Measurements from ENCODE around the gene PHACTR3.

PHACTR3 gene

DNA sequence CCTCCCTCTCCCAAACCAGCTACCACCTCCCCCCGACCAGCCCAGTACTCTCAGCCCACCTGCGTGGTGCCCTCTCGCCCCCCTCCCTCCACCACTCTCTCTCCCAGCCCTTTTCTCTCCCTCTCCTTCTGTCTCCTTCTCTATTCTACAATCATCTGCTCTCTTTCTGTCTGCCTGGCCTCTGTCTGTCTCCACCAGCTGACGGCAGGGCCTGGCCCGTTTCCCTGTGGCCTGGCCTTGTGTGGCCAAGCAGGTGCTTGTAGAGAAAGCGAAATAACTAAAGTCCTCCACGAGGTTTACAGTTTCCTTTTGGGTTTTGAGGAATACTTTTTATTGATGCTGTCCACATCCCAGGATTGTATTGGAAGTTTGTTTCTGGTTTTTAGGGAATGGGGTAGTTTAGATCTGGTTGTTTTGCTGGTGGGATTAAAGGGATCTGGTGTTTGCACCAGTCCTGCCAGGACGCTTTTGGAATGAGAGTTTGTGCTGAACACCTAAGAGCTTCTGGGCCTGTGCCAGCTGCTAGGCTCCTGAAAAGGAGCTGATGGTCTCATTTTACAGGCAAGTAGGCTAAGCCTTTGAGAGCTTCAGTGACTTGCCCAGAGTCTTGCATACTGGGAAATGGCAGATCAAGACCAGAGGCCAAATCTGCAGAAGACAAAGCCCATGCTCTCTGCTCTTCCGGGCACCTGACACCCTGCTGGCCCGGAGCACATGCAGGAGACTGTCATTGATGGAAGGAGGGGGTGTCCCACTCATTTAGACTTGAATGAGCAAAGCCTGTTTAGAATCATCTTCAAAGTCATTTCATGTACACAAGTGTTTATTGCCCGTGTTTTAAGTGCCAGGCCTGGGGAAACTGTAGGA, 167.4 kb downstream of the PHACTR3 start:
- no peaks in the 10 kb centered on the region for H3K4me1 ChIP-seq (ENCODE audit: control insufficient read depth, insufficient read depth, low read length, unreplicated experiment)
- H3K27ac ChIP-seq (ENCODE audit: low read depth, low read length) = no peak overlapping the region
- no peaks in the 10 kb centered on the region for H3K36me3 ChIP-seq (ENCODE audit: insufficient read depth, low read length)
- H3K27me3 ChIP-seq (ENCODE audit: insufficient read depth, low read length) = peaks cover 9% of the 10 kb centered on the region
- no peak overlapping the region for H2AFZ ChIP-seq (ENCODE audit: low read length, unreplicated experiment)
- H3K4me3 ChIP-seq (ENCODE audit: low read depth, low read length) = no peak overlapping the region
- H3K79me2 ChIP-seq (ENCODE audit: control insufficient read depth, insufficient read depth, low read length, unreplicated experiment) = no peaks in the 10 kb centered on the region

DNA sequence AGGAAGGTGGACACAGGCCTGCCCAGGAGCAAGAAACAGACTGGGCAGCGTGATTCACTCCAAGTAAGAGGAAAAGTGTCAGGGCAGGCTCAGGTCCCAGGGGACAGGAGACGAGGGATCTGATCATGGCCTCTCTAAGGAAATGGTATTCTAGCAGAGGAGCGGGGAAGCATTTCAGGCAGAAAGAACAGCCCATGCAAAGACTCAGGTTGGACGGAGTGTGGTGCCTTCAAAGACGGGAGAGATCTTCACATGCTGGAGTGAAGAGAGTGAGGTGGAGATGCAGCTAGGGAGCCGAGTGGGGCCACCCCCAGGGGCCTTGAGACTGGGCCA, 168.0 kb downstream of the PHACTR3 start:
- no peak overlapping the region for H3K4me3 ChIP-seq (ENCODE audit: low read depth, low read length)
- no peaks in the 10 kb centered on the region for H3K79me2 ChIP-seq (ENCODE audit: control insufficient read depth, insufficient read depth, low read length, unreplicated experiment)
- H3K27me3 ChIP-seq (ENCODE audit: insufficient read depth, low read length) = peaks cover 15% of the 10 kb centered on the region
- no peak overlapping the region for H3K27ac ChIP-seq (ENCODE audit: low read depth, low read length)
- no peak overlapping the region for H2AFZ ChIP-seq (ENCODE audit: low read length, unreplicated experiment)
- no peaks in the 10 kb centered on the region for H3K36me3 ChIP-seq (ENCODE audit: insufficient read depth, low read length)
- H3K4me1 ChIP-seq (ENCODE audit: control insufficient read depth, insufficient read depth, low read length, unreplicated experiment) = no peaks in the 10 kb centered on the region

DNA sequence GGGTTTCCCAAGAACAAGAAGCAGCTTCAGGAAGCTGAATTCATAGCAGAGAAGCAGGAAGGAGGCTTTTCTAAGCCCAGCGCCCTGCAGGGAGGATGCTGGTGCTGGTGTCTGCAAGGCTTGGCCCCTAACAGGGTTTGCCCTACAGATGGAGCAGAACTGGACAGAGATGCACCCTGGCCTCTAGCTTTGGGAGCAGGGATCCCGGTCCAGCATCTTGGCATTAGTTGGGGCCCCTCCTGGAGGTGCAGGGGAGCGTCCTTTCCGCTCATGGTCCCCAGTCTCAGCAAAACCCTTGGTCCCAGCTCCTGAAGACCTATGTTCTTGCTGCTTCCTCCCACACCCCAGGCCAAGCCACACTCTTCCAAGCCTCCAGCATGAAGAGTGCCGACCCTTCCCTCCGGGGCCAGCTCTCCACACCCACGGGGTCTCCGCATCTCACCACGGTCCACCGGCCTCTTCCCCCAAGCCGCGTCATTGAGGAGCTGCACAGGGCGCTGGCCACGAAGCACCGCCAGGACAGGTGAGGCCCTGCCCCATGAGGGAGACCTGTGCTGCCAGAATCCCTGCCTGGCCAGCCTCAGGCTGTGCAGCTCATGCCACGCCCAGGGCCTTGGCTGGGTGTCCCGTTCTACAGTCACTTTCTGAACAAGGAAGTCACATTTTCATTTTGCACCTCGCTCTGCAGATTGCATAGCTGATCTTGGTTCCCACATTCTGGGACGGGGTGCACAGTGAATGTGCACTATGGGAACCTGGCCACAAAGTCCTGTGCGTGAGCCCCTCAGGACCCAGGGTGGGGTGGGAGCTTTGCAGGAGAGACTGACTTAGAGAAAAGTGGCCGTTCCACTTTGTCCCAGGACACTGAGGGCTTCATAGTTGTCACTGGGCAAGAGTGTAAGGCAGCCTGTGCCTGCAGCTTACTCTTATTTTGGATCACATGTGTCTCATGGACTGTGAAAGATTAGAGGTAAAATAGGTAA, 168.9 kb downstream of the PHACTR3 start:
- Histone ChIP-seq H3K4me3 (ENCODE audit: low read depth, low read length) (no peak overlapping the region), H3K79me2 (ENCODE audit: control insufficient read depth, insufficient read depth, low read length, unreplicated experiment) (no peaks in the 10 kb centered on the region), H3K27me3 (ENCODE audit: insufficient read depth, low read length) (peaks cover 18% of the 10 kb centered on the region), H2AFZ (ENCODE audit: low read length, unreplicated experiment) (no peak overlapping the region), H3K36me3 (ENCODE audit: insufficient read depth, low read length) (no peaks in the 10 kb centered on the region), H3K4me1 (ENCODE audit: control insufficient read depth, insufficient read depth, low read length, unreplicated experiment) (no peaks in the 10 kb centered on the region), H3K27ac (ENCODE audit: low read depth, low read length) (no peak overlapping the region)

DNA sequence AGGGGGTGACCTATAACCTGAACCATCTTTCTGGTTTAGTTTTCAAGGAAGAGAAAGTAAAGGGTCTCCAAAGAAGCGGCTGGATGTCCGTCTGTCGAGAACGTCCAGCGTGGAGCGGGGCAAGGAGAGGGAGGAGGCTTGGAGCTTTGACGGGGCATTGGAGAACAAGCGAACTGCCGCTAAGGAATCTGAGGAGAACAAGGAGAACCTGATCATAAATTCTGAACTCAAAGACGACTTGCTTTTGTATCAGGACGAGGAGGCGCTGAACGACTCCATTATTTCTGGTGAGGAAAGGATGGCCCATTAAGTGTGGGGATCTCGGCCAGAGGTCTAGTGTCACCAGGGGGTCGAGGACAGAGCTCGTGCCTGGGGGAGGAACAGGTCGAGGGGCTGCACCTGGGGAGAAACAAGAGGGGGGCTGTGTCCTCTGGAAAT, 169.9 kb downstream of the PHACTR3 start:
- peaks cover 18% of the 10 kb centered on the region for H3K27me3 ChIP-seq (ENCODE audit: insufficient read depth, low read length)
- H2AFZ ChIP-seq (ENCODE audit: low read length, unreplicated experiment) = no peak overlapping the region
- H3K79me2 ChIP-seq (ENCODE audit: control insufficient read depth, insufficient read depth, low read length, unreplicated experiment) = no peaks in the 10 kb centered on the region
- H3K27ac ChIP-seq (ENCODE audit: low read depth, low read length) = no peak overlapping the region
- no peak overlapping the region for H3K4me3 ChIP-seq (ENCODE audit: low read depth, low read length)
- H3K36me3 ChIP-seq (ENCODE audit: insufficient read depth, low read length) = no peaks in the 10 kb centered on the region
- H3K4me1 ChIP-seq (ENCODE audit: control insufficient read depth, insufficient read depth, low read length, unreplicated experiment) = no peaks in the 10 kb centered on the region

DNA sequence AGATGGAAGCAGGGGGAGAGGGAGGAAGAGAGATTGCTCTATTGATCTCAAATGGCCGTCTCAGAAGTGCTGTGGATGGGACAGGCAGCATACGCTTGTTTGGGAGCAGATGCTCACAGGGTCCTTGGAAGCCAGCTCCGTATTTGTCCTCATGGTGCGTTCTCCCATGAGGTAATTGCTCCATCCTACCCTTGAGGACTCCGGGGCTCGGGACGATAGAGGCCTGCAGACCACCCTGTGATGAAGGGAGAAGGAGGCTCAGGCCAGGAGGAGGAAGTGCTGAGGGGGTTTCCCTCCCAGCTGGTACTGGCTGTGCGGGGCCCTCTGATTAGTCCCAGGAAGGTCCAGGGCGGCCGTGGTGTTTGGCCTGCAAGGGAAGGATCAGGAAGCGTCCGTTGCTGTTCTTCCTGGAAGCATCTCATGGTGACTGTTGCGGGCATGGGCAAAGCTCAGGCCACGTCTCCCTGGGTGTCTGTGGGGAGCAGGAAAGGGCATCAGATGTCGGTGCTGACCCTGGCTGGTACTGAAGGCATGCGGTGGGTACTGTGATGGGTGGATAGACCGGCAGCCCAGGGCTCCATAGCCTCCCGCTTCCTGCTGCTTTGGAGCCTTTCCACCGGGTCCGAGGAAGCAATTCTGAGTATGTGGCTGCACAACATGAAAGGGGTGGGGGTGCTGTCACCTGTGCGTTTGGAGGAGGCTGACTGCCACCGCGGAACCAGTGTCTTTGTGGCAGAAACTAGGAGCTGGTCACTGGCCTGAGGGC, 170.8 kb downstream of the PHACTR3 start:
- Histone ChIP-seq H3K79me2 (ENCODE audit: control insufficient read depth, insufficient read depth, low read length, unreplicated experiment) (no peaks in the 10 kb centered on the region), H3K27ac (ENCODE audit: low read depth, low read length) (no peak overlapping the region), H2AFZ (ENCODE audit: low read length, unreplicated experiment) (no peak overlapping the region), H3K27me3 (ENCODE audit: insufficient read depth, low read length) (peaks cover 18% of the 10 kb centered on the region), H3K4me1 (ENCODE audit: control insufficient read depth, insufficient read depth, low read length, unreplicated experiment) (no peaks in the 10 kb centered on the region), H3K36me3 (ENCODE audit: insufficient read depth, low read length) (no peaks in the 10 kb centered on the region), H3K4me3 (ENCODE audit: low read depth, low read length) (no peak overlapping the region)

DNA sequence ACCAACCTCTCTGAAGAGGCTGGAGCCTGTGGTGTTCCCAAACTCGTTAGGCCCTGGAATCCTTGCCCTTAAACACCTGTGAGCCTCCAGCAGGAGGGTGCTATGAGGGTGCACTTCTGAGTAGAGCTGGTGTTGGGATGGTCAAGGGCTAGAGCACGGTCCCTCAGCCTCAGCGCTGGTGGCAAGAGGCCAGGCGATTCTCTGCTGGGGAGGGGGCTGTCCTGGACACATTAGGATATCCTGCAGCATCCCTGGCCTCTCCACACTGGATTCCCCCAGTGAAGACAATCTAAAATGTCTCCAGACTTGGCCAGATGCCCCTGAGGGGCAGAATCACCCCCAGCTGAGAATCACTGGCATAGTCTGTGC, 171.3 kb downstream of the PHACTR3 start:
- no peak overlapping the region for H3K4me3 ChIP-seq (ENCODE audit: low read depth, low read length)
- H3K79me2 ChIP-seq (ENCODE audit: control insufficient read depth, insufficient read depth, low read length, unreplicated experiment) = no peaks in the 10 kb centered on the region
- H2AFZ ChIP-seq (ENCODE audit: low read length, unreplicated experiment) = no peak overlapping the region
- H3K27me3 ChIP-seq (ENCODE audit: insufficient read depth, low read length) = peaks cover 18% of the 10 kb centered on the region
- H3K36me3 ChIP-seq (ENCODE audit: insufficient read depth, low read length) = no peaks in the 10 kb centered on the region
- H3K4me1 ChIP-seq (ENCODE audit: control insufficient read depth, insufficient read depth, low read length, unreplicated experiment) = no peaks in the 10 kb centered on the region
- no peak overlapping the region for H3K27ac ChIP-seq (ENCODE audit: low read depth, low read length)

DNA sequence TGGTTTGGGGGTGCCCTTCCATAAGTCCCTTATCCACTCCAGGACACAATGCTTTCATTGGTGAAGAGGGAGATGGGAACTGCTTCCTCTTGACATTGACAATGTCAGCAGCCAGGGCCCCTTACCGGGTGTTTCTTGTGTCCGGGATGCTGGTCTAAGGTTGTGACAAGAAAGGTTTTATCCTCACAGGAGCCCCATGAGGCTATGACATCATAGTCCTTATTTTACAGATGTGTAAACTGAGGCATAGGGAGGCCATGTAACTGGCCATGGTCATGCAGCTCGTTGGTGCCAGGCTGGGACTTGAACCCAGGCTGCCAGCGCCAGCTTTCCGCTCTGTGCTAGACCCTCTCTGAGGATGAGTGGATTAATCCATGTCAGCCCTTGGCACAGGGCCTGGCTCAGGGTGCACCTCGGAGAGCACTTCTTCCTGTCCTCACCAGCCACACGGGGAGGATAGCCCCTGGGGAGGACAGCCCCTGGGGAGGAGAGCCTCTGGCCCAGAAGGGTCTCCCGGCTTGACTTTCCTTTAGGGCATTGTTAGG, 171.8 kb downstream of the PHACTR3 start:
- Histone ChIP-seq H3K79me2 (ENCODE audit: control insufficient read depth, insufficient read depth, low read length, unreplicated experiment) (no peaks in the 10 kb centered on the region), H3K36me3 (ENCODE audit: insufficient read depth, low read length) (no peaks in the 10 kb centered on the region)

DNA sequence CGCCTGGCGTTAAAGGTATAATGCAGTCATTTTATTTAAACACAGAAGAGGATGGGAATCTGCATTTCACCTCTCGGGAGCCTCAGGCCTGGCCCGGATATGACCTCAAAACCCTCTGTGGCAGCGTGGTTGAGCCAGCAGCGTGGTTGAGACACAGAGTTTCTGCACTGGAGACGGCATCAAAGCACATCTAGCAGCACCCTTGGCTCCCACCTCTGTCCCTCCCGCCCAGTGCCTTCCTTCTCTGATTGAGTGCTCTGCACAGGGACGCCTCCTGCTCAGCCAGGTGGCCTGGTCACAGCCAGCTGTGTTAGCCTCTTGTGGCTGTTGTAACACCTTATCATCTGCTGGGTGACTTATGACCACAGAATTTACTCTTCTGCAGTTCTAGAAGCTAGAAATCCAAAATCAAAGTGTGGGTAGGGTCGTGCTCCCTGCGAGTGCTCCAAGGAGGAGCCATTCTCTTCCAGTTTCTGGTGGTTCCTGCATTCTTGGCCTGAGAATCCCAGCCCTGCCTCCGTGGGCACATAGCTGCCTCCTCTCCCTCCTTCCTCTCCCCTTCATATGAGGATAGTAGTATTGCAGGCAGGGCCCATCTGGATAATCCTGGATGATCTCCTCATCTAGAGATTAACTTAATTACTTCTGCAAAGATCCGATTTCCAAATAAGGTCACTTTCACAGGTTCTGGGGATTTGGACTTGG, 172.4 kb downstream of the PHACTR3 start:
- Histone ChIP-seq H3K79me2 (ENCODE audit: control insufficient read depth, insufficient read depth, low read length, unreplicated experiment) (no peaks in the 10 kb centered on the region), H3K4me3 (ENCODE audit: low read depth, low read length) (no peak overlapping the region), H2AFZ (ENCODE audit: low read length, unreplicated experiment) (no peak overlapping the region), H3K36me3 (ENCODE audit: insufficient read depth, low read length) (no peaks in the 10 kb centered on the region), H3K27me3 (ENCODE audit: insufficient read depth, low read length) (peaks cover 18% of the 10 kb centered on the region), H3K4me1 (ENCODE audit: control insufficient read depth, insufficient read depth, low read length, unreplicated experiment) (no peaks in the 10 kb centered on the region), H3K27ac (ENCODE audit: low read depth, low read length) (no peak overlapping the region)

More for the DNA sequence above, 171.8 kb downstream of the PHACTR3 start:
- Histone ChIP-seq H3K27me3 (ENCODE audit: insufficient read depth, low read length) (peaks cover 18% of the 10 kb centered on the region), H3K4me3 (ENCODE audit: low read depth, low read length) (no peak overlapping the region), H3K27ac (ENCODE audit: low read depth, low read length) (no peak overlapping the region), H3K4me1 (ENCODE audit: control insufficient read depth, insufficient read depth, low read length, unreplicated experiment) (no peaks in the 10 kb centered on the region), H2AFZ (ENCODE audit: low read length, unreplicated experiment) (no peak overlapping the region)

DNA sequence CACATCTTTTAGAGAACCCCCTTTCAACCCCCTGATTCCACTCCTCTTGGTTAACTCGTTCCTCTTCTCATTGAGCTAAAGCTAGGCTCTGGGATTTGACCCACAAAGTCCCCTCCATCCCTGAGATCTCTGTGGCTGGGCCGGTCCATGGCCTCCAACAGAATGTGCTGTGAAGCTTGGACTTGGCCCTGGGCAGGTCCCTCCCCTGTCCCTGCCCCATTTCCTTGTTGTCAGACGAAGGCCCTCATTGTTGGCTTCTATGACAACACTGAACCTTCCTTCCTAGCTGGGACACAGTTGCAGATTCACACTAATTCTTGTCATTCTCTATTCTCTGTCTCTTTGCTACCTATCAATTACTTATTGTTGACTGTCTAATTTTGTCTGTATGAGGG, 173.0 kb downstream of the PHACTR3 start:
- no peak overlapping the region for H3K27ac ChIP-seq (ENCODE audit: low read depth, low read length)
- no peaks in the 10 kb centered on the region for H3K79me2 ChIP-seq (ENCODE audit: control insufficient read depth, insufficient read depth, low read length, unreplicated experiment)
- peaks cover 18% of the 10 kb centered on the region for H3K27me3 ChIP-seq (ENCODE audit: insufficient read depth, low read length)
- H3K36me3 ChIP-seq (ENCODE audit: insufficient read depth, low read length) = no peaks in the 10 kb centered on the region
- H3K4me3 ChIP-seq (ENCODE audit: low read depth, low read length) = no peak overlapping the region
- H3K4me1 ChIP-seq (ENCODE audit: control insufficient read depth, insufficient read depth, low read length, unreplicated experiment) = no peaks in the 10 kb centered on the region
- no peak overlapping the region for H2AFZ ChIP-seq (ENCODE audit: low read length, unreplicated experiment)
